Measurements from ENCODE around the gene SLC35F1. TPM values are rescaled to one million over a fixed set of nuclear protein-coding genes. Genes with fewer than 3 reads are reported as not detected.

Gene SLC35F1
- total RNA-seq, 1 experiment from 2014 or later = 4.3 TPM

GRCh38 chr6:117915846-117916245, 8.8 kb downstream of the SLC35F1 start:
- Histone ChIP-seq H2AFZ (ENCODE audit: low read length) (no peak overlapping the region), H3K18ac (ENCODE audit: insufficient read length, low read depth, low read length) (no peak overlapping the region), H4K5ac (ENCODE audit: insufficient read length, low read depth, low read length) (no peak overlapping the region), H2BK20ac (ENCODE audit: low read depth, low read length, poor library complexity, severe bottlenecking) (no peak overlapping the region), H3K9me3 (ENCODE audit: control insufficient read depth, low read depth, low read length) (no peaks in the 10 kb centered on the region), H4K20me1 (ENCODE audit: control insufficient read depth, insufficient read depth, insufficient read length) (no peaks in the 10 kb centered on the region), H3K23me2 (ENCODE audit: insufficient read length, low read depth, low read length, poor library complexity, severe bottlenecking) (peaks cover 6% of the 10 kb centered on the region), H3K27ac (ENCODE audit: insufficient read length, low read depth, low read length) (no peak overlapping the region), H3K79me1 (ENCODE audit: insufficient read depth, low read depth, low read length, poor library complexity, severe bottlenecking) (no peaks in the 10 kb centered on the region), H3K4me2 (ENCODE audit: insufficient read depth, insufficient read length, low read length) (no peak overlapping the region), H3K56ac (ENCODE audit: insufficient read length, low read depth, low read length) (no peak overlapping the region), H3K23ac (ENCODE audit: insufficient read length, low read depth, low read length) (no peak overlapping the region), H3K14ac (ENCODE audit: insufficient read depth, low read length) (no peak overlapping the region), H3K4ac (ENCODE audit: low read depth, low read length) (no peak overlapping the region), H3K9ac (ENCODE audit: extremely low read depth, insufficient read length, low read length) (no peak overlapping the region), H3K79me2 (ENCODE audit: insufficient read depth, low read length) (no peaks in the 10 kb centered on the region), H3K4me1 (ENCODE audit: insufficient read depth, low read length) (no peaks in the 10 kb centered on the region), H2BK120ac (ENCODE audit: low read depth, low read length, poor library complexity, severe bottlenecking) (no peak overlapping the region), H2AK5ac (ENCODE audit: insufficient read length, low read length) (no peak overlapping the region), H4K8ac (replicated peaks; ENCODE audit: insufficient read length, low read depth, low read length) (no peak overlapping the region), H2BK15ac (ENCODE audit: low read depth, low read length) (no peak overlapping the region), H4K91ac (ENCODE audit: insufficient read length, low read depth, low read length) (no peak overlapping the region), H3T11ph (ENCODE audit: low read length) (no peak overlapping the region), H2BK5ac (ENCODE audit: insufficient read length, low read length) (no peak overlapping the region), H2BK12ac (ENCODE audit: insufficient read length, low read depth, low read length) (no peak overlapping the region), H3K27me3 (ENCODE audit: insufficient read depth, low read length) (peaks cover 9% of the 10 kb centered on the region; the same call in 1 of the 2 replicates)
- no peak for TF ChIP-seq CTCF (conservative IDR thresholded peaks at IDR 0.05)
- Mint-ChIP-seq H3K4me1 (peaks cover 7% of the 10 kb centered on the region in 2 experiments; a peak in 3 of 4 replicates), H3K27me3 (ENCODE audit: low read depth) (peaks cover 18% of the 10 kb centered on the region), H3K36me3 (ENCODE audit: insufficient read depth in 1 of 3, low read depth in 3 of 3) (no peaks in the 10 kb centered on the region), H3K9me3 (no peaks in the 10 kb centered on the region), H3K4me3 (no peak overlapping the region), H3K27ac (no peak overlapping the region)
- no CpG with 5 or more reads among the region's 4 CpGs for WGBS (ENCODE audit: extremely low coverage, insufficient read length, low lambda C conversion rate)
- DNase-seq = no peak
